CD4-positive, alpha-beta memory T cell (primary cell): ENCODE measurements around the gene KRT15. TPM values are rescaled to one million over a fixed set of nuclear protein-coding genes. Genes with fewer than 3 reads are reported as not detected.

Experiments
- CTCF ChIA-PET: fragments of 350-600 bp; sonication (Branson Sonifier 250); formaldehyde crosslinking; loops from one replicate; lab custom pipeline; 2021; ENCODE audit warnings: inconsistent platforms; ENCODE audit not compliant: partially characterized antibody; lab: Charles Lee
- POLR2A ChIA-PET: fragments of 350-600 bp; sonication (Branson Sonifier 250); formaldehyde crosslinking; loops from one replicate; lab custom pipeline; 2021; ENCODE audit not compliant: partially characterized antibody; lab: Charles Lee
- DNase-seq, 5 donors: peaks; one replicate each; pipeline versions ENCODE4 v3.0.0 to v3.0.0-alpha.2; 2020 to 2022; ENCODE audit warnings: mixed read lengths in 1 of 5
- H3K27ac ChIP-seq: one replicate; pipeline ENCODE4 v1.7.0; 2013; ENCODE audit warnings: low read depth, low read length
- H3K27me3 ChIP-seq: 2 replicates; pipeline ENCODE4 v1.7.0; 2013; ENCODE audit warnings: mild to moderate bottlenecking, low read length, moderate library complexity; ENCODE audit not compliant: insufficient read depth
- H3K36me3 ChIP-seq: 2 replicates; pipeline ENCODE4 v1.7.0; 2013; ENCODE audit warnings: mild to moderate bottlenecking, low read length, moderate library complexity; ENCODE audit not compliant: insufficient read depth
- H3K4me1 ChIP-seq: 2 replicates; pipeline ENCODE4 v1.7.0; 2013; ENCODE audit warnings: mild to moderate bottlenecking, low read length, moderate library complexity; ENCODE audit not compliant: insufficient read depth
- H3K4me3 ChIP-seq, 2 donors: one replicate each; pipeline ENCODE4 v1.7.0; 2013; ENCODE audit warnings: low read length in 2 of 2, mild to moderate bottlenecking in 1 of 2
- H3K9me3 ChIP-seq, 2 donors: one replicate each; pipeline ENCODE4 v1.7.0; 2013; ENCODE audit warnings: low read length in 2 of 2, control low read depth in 1 of 2; ENCODE audit not compliant: control insufficient read depth in 1 of 2
- H3K27ac Mint-ChIP-seq, 7 donors: one replicate each; pipeline ENCODE4 v1.8.0; 2020 to 2021; ENCODE audit warnings: mixed read lengths in 7 of 7, mild to moderate bottlenecking in 6 of 7, inconsistent platforms in 3 of 7, moderate library complexity in 3 of 7
- H3K27me3 Mint-ChIP-seq, 2 donors: one replicate each; pipeline ENCODE4 v1.8.0; 2020 to 2021; ENCODE audit warnings: mixed read lengths in 2 of 2
- H3K36me3 Mint-ChIP-seq, 2 donors: one replicate each; pipeline ENCODE4 v1.8.0; 2020 to 2021; ENCODE audit warnings: mixed read lengths in 2 of 2, inconsistent platforms in 1 of 2, mild to moderate bottlenecking in 1 of 2
- H3K4me1 Mint-ChIP-seq, 4 donors: one replicate each; pipeline ENCODE4 v1.8.0; 2020 to 2021; ENCODE audit warnings: mixed read lengths in 4 of 4, mild to moderate bottlenecking in 1 of 4
- H3K4me3 Mint-ChIP-seq, 8 donors: one replicate each; pipeline ENCODE4 v1.8.0; 2020 to 2021; ENCODE audit warnings: mixed read lengths in 8 of 8, mild to moderate bottlenecking in 7 of 8, moderate library complexity in 6 of 8, inconsistent platforms in 3 of 8
- H3K9me3 Mint-ChIP-seq, 8 donors: one replicate each; pipeline ENCODE4 v1.8.0; 2020 to 2021; ENCODE audit warnings: mixed read lengths in 8 of 8, mild to moderate bottlenecking in 5 of 8, inconsistent platforms in 3 of 8, moderate library complexity in 1 of 8
- intact Hi-C: fragments of 100-400 bp; cut with micrococcal nuclease; formaldehyde crosslinking; loops from one replicate; pipeline ENCODE4 v1.15.1; 2023
- polyA plus RNA-seq, 2 donors: library from polyadenylated mRNA; unstranded; fragments of 300-500 nt; fragmentation: Illumina TruSeq; gene quantifications; one replicate each; pipeline ENCODE4 v1.2.3, GENCODE V29; 2021
- total RNA-seq, 2 experiments: library from RNA; stranded (reverse); gene quantifications; one replicate each; pipeline ENCODE4 v1.2.3, GENCODE V29; 2021

Gene KRT15
- total and polyA plus RNA-seq, 4 experiments from 2014 or later, result not detected

DNA sequence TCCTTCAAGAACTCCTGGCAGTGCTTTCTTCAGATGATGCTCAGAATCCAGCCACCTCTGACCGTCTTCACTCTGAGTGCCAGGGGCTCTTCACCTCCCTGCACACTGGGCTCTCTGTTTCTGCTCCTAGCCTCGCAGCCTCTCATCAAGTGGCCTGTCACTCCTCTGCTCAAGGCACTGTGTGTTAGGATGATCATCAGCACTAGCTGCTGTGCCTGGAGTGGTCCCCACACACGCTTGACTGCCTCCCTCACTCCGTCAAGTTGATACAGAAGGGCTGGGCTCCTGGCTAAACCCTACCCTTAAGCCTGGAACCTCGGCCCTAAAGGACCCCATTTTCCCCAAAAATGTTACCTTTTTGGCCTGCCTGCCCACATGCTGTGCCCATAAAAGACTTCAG lies 37.6 kb upstream of the KRT15 start:
- ChIA-PET POLR2A (no interaction called here), CTCF (no interaction called here)
- H3K4me1 Mint-ChIP-seq, result no peaks in the 10 kb centered on the region
- no peak overlapping the region for H3K4me3 ChIP-seq
- intact Hi-C loops, result no loop called here
- no peaks in the 10 kb centered on the region for H3K9me3 Mint-ChIP-seq
- H3K36me3 ChIP-seq, result no peaks in the 10 kb centered on the region
- DNase-seq, result no peak
- no peaks in the 10 kb centered on the region for H3K36me3 Mint-ChIP-seq
- H3K9me3 ChIP-seq, result no peaks in the 10 kb centered on the region
- H3K27me3 ChIP-seq, result no peaks in the 10 kb centered on the region
- no peak overlapping the region for H3K27ac Mint-ChIP-seq
- H3K4me3 Mint-ChIP-seq, result no peak overlapping the region
- no peaks in the 10 kb centered on the region for H3K4me1 ChIP-seq
- H3K27ac ChIP-seq, result no peak overlapping the region
- peaks cover 27 to 46% of the 10 kb centered on the region in 2 donors for H3K27me3 Mint-ChIP-seq

DNA sequence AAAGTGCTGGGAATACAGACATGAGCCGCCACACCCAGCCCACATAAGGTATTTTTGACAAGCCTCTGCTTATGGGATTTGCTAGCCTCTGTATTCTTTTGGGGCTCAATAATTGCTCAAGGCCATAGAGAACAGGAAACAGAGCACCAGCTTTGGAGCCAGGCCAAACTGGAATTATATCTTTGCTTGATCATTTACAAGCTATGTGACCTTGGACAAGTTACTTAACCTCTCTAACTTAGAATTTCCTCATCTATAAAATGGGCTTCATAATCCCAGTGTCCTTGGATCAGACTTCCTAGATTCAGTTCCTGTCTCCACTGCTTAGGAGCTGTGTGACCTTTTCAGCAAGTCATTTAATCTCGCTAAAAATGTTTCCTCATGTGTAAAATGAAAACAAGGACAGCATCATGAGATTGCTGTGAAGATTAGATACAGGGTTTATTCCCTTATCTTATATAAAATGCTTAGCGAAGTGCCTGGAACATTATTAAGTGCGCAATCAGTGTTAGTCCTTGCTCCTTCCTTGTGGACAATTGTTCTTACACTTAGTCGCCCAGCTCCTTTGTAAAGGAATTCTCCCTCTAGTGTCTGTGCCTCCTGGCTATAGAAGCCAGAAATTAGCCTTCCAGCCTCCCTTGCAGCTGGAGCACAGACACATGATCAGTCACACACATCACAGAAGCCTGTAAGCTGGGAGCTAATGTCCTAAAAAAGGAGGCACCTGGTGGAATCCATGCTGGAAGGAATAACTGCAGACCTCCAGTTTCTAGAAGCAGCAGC lies 36.6 kb upstream of the KRT15 start:
- Histone ChIP-seq H3K27ac (no peak overlapping the region), H3K36me3 (no peaks in the 10 kb centered on the region), H3K27me3 (no peaks in the 10 kb centered on the region), H3K4me1 (no peaks in the 10 kb centered on the region), H3K4me3 (no peak overlapping the region), H3K9me3 (no peaks in the 10 kb centered on the region)
- Mint-ChIP-seq H3K27ac (no peak overlapping the region), H3K4me3 (no peak overlapping the region), H3K36me3 (no peaks in the 10 kb centered on the region), H3K27me3 (peaks cover 23 to 39% of the 10 kb centered on the region in 2 donors), H3K4me1 (no peaks in the 10 kb centered on the region), H3K9me3 (no peaks in the 10 kb centered on the region)
- ChIA-PET CTCF (interaction anchor here (1.0 to 7.8 kb wide), 3 partner anchors 11 to 110 kb away, joined by 3 to 74 read pairs (median 4); no protein-coding TSS in a partner anchor), POLR2A (no interaction called here)
- intact Hi-C loops, result no loop called here
- DNase-seq, result no peak

DNA sequence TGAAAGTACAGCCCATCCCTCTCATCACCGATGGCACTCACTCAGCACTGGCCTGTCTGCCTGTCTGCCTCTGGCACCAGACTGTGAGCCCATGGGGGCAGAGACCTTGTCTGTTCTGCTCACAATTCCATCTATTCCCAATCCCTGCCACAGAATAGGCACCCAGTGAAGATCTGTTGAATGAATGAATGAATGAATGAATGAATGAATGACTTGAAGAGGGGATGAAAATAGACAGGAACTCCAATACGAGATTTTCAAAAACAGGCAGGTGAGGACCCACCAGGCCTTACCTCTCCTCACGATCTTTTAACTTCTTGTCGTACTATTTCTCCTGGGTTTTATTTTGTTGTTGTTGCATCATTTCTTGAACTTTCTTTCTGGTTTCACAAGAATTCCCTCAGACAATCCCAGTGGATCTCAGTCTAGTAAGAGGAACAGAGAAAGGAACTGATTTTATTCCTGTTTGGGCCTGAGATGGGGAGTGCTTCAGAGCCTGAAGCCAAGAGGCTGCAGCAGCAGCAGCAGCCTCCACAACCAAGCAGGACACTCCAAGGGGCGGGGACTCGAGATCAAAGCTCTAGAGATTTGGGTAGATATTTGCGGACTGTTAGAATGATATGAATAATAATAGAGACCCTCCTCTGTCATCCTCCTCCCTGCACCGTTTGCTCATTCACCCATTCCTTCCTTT lies 35.4 kb upstream of the KRT15 start:
- ChIA-PET CTCF (interaction anchor here (1.0 to 7.8 kb wide), 2 partner anchors 95 to 111 kb away, joined by 3 to 74 read pairs; no protein-coding TSS in a partner anchor), POLR2A (no interaction called here)
- Histone ChIP-seq H3K27me3 (no peaks in the 10 kb centered on the region), H3K27ac (no peak overlapping the region), H3K36me3 (no peaks in the 10 kb centered on the region), H3K4me3 (no peak overlapping the region), H3K9me3 (no peaks in the 10 kb centered on the region), H3K4me1 (peaks cover 6% of the 10 kb centered on the region)
- Mint-ChIP-seq H3K27me3 (peaks cover 21 to 30% of the 10 kb centered on the region in 2 donors), H3K9me3 (no peaks in the 10 kb centered on the region), H3K4me3 (no peak overlapping the region), H3K27ac (no peak overlapping the region), H3K36me3 (no peaks in the 10 kb centered on the region), H3K4me1 (peaks cover 3 to 8% (median 4%) of the 10 kb centered on the region in 4 donors)
- no peak for DNase-seq
- intact Hi-C loops, result no loop called here

DNA sequence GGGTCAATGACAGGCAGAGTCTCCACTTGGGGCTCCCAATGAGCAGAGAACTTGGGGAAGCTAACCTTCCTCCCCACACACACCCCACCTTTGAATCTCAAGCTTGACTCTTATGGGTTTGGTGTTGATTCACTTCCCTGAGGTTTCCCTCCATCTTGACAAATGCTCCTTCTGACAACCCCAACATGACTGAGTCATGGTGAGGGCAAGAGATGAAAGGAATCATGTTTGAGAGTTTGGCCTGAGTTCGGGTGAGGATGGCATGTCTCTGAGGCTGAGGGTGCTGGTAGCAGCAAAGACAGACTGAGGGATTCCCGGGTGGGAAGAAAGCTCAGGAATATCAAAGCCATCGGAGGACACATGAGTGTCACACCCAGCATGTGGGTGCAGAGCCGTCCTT lies 34.5 kb upstream of the KRT15 start:
- no peaks in the 10 kb centered on the region for H3K9me3 Mint-ChIP-seq
- peaks cover 18 to 24% of the 10 kb centered on the region in 2 donors for H3K27me3 Mint-ChIP-seq
- CTCF ChIA-PET, result interaction anchor here (7.8 kb wide), 1 partner anchor 96 kb away, joined by 74 read pairs; no protein-coding TSS in a partner anchor
- no peak overlapping the region for H3K4me3 Mint-ChIP-seq
- H3K27ac Mint-ChIP-seq, result no peak overlapping the region
- Histone ChIP-seq H3K9me3 (no peaks in the 10 kb centered on the region), H3K27me3 (no peaks in the 10 kb centered on the region), H3K36me3 (no peaks in the 10 kb centered on the region), H3K4me3 (no peak overlapping the region), H3K4me1 (peaks cover 15% of the 10 kb centered on the region), H3K27ac (no peak overlapping the region)
- DNase-seq, result no peak
- no peaks in the 10 kb centered on the region for H3K36me3 Mint-ChIP-seq
- H3K4me1 Mint-ChIP-seq, result peaks cover 5 to 16% (median 11%) of the 10 kb centered on the region in 4 donors
- POLR2A ChIA-PET, result interaction anchor here (0.6 kb wide), 1 partner anchor 137 kb away, joined by 3 read pairs; no protein-coding TSS in a partner anchor
- intact Hi-C loops, result no loop called here

DNA sequence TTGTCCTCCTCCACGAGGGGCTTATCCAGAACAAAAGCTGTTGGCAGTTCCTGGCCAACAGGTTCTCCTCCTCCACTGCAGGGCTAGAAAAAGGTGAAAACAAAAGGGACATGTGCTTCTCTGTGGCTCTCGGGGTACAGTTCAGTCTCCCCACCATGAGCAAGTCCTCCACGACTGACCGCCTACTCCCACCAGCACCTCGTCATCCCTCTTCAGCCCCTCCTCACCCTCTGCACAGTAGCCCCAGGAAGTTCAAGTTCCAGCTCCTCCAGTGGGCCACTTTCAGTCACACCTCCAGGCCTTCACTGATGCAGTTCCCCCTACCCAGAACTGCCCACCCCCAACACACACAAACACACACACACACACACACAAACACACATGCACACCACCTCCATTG lies 33.8 kb upstream of the KRT15 start:
- H3K4me1 ChIP-seq, result peaks cover 17% of the 10 kb centered on the region
- no peaks in the 10 kb centered on the region for H3K36me3 ChIP-seq
- Mint-ChIP-seq H3K9me3 (peaks cover 0 to under 1% (median 0%) of the 10 kb centered on the region in 8 donors), H3K27me3 (peaks cover 16 to 21% of the 10 kb centered on the region in 2 donors), H3K4me1 (peaks cover 5 to 20% (median 15%) of the 10 kb centered on the region in 4 donors), H3K4me3 (no peak overlapping the region), H3K36me3 (no peaks in the 10 kb centered on the region), H3K27ac (peak overlapping the region in 2 of 7 donors; percentile 6 to 15)
- no peak for DNase-seq
- H3K27me3 ChIP-seq, result no peaks in the 10 kb centered on the region
- ChIA-PET CTCF (interaction anchor here (5.0 to 7.8 kb wide), 2 partner anchors 96 to 112 kb away, joined by 74 to 130 read pairs; no protein-coding TSS in a partner anchor), POLR2A (no interaction called here)
- H3K27ac ChIP-seq, result no peak overlapping the region
- intact Hi-C loops, result no loop called here
- no peak overlapping the region for H3K4me3 ChIP-seq
- H3K9me3 ChIP-seq, result no peaks in the 10 kb centered on the region

DNA sequence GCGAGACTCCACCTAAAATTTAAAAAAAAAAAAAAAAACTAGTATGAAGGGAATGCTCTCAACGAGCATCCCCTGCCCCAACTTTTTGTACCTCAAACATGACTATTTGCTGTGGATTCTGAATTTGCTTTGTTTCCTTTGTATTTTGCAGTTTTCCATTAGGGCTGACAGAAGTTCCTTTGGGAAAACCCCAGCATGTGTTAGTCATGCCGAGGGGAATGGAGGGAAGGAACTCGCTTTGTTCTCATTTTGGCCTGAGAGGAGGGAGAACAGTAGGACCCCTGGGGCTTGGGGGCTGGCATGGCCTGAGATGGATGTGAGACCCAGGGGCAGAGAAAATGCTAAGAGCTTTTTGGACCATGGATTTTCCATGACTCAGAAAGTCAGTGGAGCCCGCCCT lies 32.7 kb upstream of the KRT15 start:
- ChIA-PET CTCF (interaction anchor here (0.9 to 7.8 kb wide), 7 partner anchors 8 to 694 kb away, joined by 3 to 130 read pairs (median 42); no protein-coding TSS in a partner anchor), POLR2A (interaction anchor here (0.8 kb wide), 1 partner anchor 99 kb away, joined by 4 read pairs; no protein-coding TSS in a partner anchor)
- peaks cover 0 to 3% (median 0%) of the 10 kb centered on the region in 8 donors for H3K9me3 Mint-ChIP-seq
- Histone ChIP-seq H3K4me3 (no peak overlapping the region), H3K9me3 (no peaks in the 10 kb centered on the region), H3K36me3 (no peaks in the 10 kb centered on the region), H3K27me3 (no peaks in the 10 kb centered on the region), H3K27ac (no peak overlapping the region), H3K4me1 (peaks cover 17% of the 10 kb centered on the region)
- H3K4me3 Mint-ChIP-seq, result no peak overlapping the region
- no peak overlapping the region for H3K27ac Mint-ChIP-seq
- H3K4me1 Mint-ChIP-seq, result peaks cover 5 to 20% (median 15%) of the 10 kb centered on the region in 4 donors
- peaks cover 0 to 5% of the 10 kb centered on the region in 2 donors for H3K36me3 Mint-ChIP-seq
- peaks cover 12 to 18% of the 10 kb centered on the region in 2 donors for H3K27me3 Mint-ChIP-seq
- DNase-seq, result no peak
- intact Hi-C loops, result no loop called here
